IPS-NIHi7 (cell line): ENCODE results near the gene PNMA5.
"Not testable (repeated sequence)": the region's sequence is repeated elsewhere in the genome, so short reads cannot be mapped to it uniquely, and the experiment has no call there.

Experiments used
- DNase-seq: peaks from one replicate; pipeline ENCODE4 v3.0.0; 2012; ENCODE audit warnings: mixed read lengths; ENCODE audit errors: extremely low spot score

PNMA5 gene

DNA sequence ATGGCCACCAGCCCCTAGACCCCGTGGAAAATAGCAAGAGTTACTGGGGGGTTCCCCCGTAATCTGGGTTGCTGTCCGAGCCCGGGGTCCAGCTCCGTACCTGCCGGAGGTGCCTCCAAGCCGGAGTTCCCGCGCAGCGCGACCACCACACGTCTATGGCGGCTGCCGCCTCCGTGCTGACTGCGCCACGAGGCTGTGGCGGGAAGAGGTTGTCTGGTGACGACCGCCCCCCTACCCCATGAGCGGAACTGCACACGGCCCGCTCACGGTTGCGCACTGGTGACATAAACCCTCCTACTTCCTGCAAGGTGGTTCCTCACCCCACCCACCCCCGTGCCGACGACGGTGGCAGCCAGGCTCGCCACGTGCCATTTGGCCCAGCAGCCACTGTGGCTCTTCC lies at the start of gene PNMA5:
Gene PNMA5, minus strand, starts transcription at position 184 of the 400 bp plus-strand sequence. CDS start 2,518 bp downstream, outside the sequence.
- DNase-seq, result no peak

- DNase-seq, result peak; percentile 79
These were observed 38.6 kb upstream of the PNMA5 start for GRCh38 chrX:153032397-153033118.

- DNase-seq, result no peak
These were observed 36.9 kb upstream of the PNMA5 start for GRCh38 chrX:153030801-153031200.

DNA sequence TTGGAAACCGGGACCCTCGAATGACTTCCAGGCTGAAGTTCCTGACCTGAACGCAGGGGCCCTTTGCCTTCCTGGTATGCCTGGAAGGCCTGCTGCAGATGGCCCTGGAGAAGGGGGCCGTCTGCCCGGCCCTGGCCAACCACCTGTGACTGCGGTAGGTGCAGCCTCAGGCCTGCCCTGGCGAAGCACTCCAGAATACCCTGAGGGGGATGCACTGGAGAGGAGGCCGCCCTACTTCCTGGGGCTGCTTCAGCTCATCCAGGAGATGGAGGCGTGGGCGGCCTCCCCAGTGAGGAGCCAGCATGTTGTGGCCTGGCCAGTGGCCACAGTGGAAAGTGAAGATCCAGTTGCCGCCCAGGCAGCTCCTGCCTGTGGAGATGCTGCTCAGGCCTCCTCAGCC lies 36.0 kb upstream of the PNMA5 start:
- no peak for DNase-seq

DNA sequence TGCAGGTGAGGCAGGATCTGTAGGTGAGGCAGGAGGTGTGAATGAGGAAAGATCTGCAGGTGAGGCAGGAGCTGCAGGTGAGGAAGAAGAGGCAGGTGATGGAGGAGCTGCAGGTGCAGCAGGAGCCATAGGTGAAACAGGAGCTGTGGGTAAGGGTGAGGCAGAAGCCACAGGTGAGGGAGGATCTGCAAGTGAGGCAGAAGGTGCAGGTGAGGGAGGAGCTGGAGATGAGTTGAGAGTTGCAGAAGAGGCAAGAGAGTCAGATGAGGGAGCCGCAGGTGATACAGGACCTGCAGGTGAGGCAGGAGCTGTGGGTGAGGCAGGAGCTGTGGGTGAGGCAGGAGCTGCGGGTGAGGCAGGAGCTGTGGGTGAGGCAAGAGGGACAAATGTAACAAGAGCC lies 35.2 kb upstream of the PNMA5 start:
- no peak for DNase-seq

DNA sequence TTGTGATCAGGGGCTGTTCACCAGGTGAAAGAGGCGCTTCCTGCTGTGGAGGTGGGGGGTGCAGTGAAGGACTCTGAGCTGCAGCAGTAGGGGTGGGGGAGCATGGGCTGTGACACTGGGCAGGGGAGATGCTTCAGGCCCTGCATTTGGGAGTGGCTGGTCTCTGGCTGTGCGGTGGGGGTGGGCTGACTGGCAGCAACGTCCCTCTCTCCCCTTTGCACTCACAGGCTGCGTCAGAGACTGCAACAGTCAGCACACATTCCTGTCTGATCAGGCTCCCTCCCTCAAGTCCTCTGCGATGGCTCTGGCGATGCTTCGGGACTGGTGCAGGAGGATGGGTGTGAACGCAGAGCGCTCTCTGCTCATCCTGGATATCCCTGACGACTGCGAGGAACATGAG lies 34.6 kb upstream of the PNMA5 start:
- DNase-seq, result not testable (repeated sequence)

GRCh38 chrX:153026501-153026900 lies 32.6 kb upstream of the PNMA5 start:
- not testable (repeated sequence) for DNase-seq

DNA sequence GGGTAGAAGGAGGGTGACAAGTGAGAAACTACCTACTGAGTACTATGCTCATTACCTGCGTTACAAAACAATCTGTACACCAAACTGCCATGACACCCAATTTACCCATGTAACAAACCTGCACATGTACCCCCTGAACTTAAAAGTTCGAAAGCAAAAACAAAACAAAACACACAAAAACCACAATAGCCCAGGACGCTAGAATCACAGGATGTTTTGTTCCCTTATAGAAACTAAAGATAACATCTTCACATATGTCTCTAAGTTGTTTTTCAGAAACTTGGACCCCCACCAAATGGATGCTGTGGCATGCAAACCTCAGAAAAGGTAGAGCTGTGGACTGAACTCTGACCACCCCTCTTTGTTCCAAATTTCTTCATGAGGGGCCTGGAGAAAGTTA lies 25.2 kb upstream of the PNMA5 start:
- DNase-seq, result no peak

DNA sequence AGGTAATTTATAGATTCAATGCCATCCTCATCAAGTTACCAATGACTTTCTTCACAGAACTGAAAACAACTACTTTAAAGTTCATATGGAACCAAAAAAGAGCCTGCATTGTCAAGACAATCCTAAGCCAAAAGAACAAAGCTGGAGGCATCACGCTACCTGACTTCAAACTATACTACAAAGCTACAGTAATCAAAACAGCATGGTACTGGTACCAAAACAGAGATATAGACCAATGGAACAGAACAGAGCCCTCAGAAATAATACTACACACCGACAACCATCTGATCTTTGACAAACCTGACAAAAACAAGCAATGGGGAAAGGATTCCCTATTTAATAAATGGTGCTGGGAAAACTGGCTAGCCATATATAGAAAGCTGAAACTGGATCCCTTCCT lies 23.3 kb upstream of the PNMA5 start:
- not testable (repeated sequence) for DNase-seq

- DNase-seq, result no peak
These were observed 10.9 kb upstream of the PNMA5 start for GRCh38 chrX:153004780-153005179.

- no peak for DNase-seq
These were observed 10.1 kb upstream of the PNMA5 start for GRCh38 chrX:153003981-153004380.

DNA sequence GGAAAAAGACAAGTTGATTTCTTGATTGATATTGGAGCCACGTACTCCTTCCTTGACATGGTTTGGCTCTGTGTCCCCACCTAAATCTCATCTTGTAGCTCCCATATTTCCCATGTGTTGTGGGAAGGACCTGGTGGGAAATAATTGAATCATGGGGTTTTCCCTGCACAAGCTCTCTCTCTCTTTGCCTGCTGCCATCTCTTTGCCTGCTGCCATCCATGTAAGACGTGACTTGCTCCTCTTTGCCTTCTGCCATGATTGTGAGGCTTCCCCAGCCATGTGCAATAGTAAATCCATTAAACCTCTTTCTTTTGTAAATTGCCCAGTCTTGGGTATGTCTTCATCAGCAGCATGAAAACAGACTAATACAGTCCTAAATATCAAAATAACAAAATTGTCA lies 8.3 kb upstream of the PNMA5 start:
- DNase-seq, result not testable (repeated sequence)

- DNase-seq, result no peak
These were observed 3.4 kb upstream of the PNMA5 start for GRCh38 chrX:152997337-152997736.

DNA sequence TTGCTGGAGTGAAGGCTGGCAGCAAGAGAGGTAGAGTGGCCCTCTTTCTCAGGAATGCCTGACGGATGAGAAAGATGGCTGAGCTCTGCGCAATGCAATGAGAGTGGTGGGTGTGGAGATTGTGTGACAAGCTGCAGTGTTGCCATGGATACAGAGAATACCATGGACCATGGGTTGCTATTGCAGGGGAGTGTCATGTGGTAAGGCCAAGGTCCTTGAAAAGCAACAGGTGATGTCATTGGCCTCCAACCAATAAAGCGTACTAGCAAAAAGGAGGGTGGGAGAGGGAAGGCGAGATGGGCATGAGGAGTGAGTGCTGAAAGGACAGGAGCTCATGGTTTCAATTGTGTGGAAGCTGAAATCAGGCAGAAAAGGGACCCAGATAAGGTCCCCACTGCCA lies 1.8 kb downstream of the PNMA5 start:
- DNase-seq, result no peak

- DNase-seq, result no peak
These were observed 2.8 kb downstream of the PNMA5 start for GRCh38 chrX:152991123-152991522.

- DNase-seq, result no peak
These were observed 4.6 kb downstream of the PNMA5 start for GRCh38 chrX:152989292-152989658.

DNA sequence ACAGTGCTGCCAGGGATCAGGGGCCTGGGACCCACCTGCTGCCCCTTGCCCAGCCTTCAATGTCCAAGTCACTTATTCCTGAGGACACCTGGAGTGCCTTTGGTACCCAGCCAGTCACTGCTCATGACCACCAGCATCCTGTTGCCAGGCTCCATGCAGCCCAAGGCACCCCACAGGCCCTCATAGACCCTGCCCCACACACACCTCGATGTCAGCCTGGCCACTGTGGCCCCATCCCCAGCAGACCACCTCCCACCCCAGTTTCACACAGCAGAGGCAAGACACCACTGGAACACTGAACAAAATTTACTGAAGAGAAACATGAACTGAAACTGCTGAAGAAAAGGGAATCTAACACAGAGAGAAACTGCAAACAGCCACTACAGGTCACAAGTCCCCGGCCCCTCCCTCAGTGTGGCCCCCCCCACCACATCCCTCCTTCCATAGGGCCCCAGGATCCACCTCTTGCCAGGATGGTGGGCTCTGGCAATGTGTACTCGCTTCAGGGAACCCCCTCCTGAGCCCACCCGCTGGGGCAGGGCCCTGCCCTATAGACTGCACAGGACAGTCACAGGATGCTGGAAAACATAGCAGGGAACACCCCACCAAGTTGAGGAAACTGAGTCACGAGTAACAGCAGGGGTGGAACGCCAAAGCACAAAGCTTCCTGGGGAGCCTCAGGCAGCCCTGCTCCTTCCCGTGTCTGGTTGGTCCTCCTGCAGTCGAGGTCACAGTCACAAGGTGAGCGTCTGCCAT lies 5.2 kb downstream of the PNMA5 start:
- DNase-seq, result no peak

DNA sequence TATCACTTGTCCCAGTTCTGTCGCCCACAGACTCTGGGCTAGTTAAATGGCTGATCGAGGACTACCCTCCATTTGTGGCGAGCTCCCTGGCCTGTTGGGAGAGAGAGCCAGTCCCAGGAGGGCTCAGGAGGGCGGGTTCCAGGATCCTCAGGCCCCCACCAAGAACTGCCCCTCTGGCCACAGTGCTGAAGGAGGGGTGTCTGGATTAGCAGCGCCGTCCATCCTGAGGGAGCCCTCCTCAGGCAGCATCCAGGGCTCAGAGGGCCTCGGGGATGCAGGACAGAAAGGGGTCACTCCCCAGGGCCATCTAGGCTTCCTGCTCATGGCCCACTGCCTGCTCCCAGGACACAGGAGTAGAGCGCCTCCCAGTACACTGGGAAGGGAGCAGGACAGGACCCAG lies 6.1 kb downstream of the PNMA5 start:
- no peak for DNase-seq

- not testable (repeated sequence) for DNase-seq
These were observed 6.8 kb downstream of the PNMA5 start for GRCh38 chrX:152987156-152987555.

GRCh38 chrX:152985383-152985782 lies 8.5 kb downstream of the PNMA5 start:
- not testable (repeated sequence) for DNase-seq

DNA sequence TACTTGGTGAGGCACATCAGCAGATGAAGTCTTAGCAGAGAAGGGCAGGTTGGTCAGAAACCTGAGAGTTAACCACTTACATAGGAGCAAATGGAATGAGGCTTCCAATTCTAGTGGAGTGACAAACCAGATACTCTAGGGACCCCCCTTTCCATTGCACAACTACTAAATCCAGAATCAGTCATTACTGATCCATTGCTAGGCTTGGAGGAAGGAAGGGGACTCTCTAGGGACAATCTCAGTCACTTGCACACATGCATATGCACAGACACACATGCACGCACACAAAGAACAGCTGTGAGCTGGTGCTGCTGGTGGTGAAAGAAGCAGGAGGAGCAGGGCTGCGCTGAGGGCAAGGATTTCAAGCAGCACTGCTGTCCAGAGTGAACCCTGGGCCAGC lies 25.7 kb downstream of the PNMA5 start:
- no peak for DNase-seq

- no peak for DNase-seq
These were observed 33.8 kb downstream of the PNMA5 start for GRCh38 chrX:152960115-152960514.

DNA sequence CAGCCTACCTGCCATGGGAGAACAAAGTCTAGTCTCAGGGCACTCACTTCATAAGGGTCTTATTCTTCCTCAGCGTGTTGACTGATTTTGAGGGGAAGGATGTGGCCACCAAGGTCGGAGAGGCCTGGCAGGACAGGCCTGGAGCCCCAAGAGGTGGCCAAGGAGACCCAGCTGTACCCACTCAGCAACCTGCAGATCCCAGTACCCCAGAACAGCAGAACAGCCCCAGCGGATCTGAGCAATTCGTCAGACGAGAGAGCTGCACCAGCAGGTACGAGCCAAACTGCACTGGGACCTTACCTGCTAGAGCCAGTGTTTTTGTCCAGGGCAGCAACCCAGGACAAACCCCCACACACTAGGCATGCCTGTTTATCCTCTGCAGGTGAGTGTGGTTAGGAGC lies 34.3 kb downstream of the PNMA5 start:
- no peak for DNase-seq
